ENCODE data around the gene TGFBR2.

GRCh38 chr3:30630238-30631030 is 24.0 kb downstream of the TGFBR2 start:
- TF ChIP-seq BCL11A (IDR thresholded peaks at IDR 0.05; ENCODE audit: low read depth, low read length) (no peak), CTCF (IDR thresholded peaks at IDR 0.05 in 2 of 3, conservative IDR thresholded peaks at IDR 0.05 in 1 of 3; ENCODE audit: control insufficient read depth in 2 of 3, extremely low read depth in 1 of 3, insufficient read depth in 1 of 3, low read depth in 3 of 3, low read length in 3 of 3) (no peak), POLR2A (IDR thresholded peaks at IDR 0.05; ENCODE audit: low read depth, low read length) (no peak), RELA (IDR thresholded peaks at IDR 0.05; ENCODE audit: borderline replicate concordance, partially characterized antibody) (no peak), ZNF24 (IDR thresholded peaks at IDR 0.05) (no peak), CEBPB (IDR thresholded peaks at IDR 0.05; ENCODE audit: borderline replicate concordance in 1 of 2, low read depth in 2 of 2, low read length in 2 of 2) (no peak), RFX5 (IDR thresholded peaks at IDR 0.05; ENCODE audit: low read depth, low read length) (no peak), DPF2 (IDR thresholded peaks at IDR 0.05) (no peak), FOS (IDR thresholded peaks at IDR 0.05; ENCODE audit: borderline replicate concordance, extremely low read depth, insufficient read length) (no peak), EZH2 (IDR thresholded peaks at IDR 0.05; ENCODE audit: borderline replicate concordance, control insufficient read depth, low read depth, low read length) (no peak)
- TF ChIP-seq, protein P1, sequence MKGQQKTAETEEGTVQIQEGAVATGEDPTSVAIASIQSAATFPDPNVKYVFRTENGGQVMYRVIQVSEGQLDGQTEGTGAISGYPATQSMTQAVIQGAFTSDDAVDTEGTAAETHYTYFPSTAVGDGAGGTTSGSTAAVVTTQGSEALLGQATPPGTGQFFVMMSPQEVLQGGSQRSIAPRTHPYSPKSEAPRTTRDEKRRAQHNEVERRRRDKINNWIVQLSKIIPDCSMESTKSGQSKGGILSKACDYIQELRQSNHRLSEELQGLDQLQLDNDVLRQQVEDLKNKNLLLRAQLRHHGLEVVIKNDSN (IDR thresholded peaks at IDR 0.05; ENCODE audit: borderline replicate concordance, extremely low read length, insufficient read depth, low read depth, low read length) = no peak
- TF ChIP-seq, protein P2, sequence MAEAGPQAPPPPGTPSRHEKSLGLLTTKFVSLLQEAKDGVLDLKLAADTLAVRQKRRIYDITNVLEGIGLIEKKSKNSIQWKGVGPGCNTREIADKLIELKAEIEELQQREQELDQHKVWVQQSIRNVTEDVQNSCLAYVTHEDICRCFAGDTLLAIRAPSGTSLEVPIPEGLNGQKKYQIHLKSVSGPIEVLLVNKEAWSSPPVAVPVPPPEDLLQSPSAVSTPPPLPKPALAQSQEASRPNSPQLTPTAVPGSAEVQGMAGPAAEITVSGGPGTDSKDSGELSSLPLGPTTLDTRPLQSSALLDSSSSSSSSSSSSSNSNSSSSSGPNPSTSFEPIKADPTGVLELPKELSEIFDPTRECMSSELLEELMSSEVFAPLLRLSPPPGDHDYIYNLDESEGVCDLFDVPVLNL (IDR thresholded peaks at IDR 0.05; ENCODE audit: low read depth, low read length) = no peak
